RPMI7951 (cell line): ENCODE measurements around the gene WSCD1. TPM values are rescaled to one million over a fixed set of nuclear protein-coding genes. Genes with fewer than 3 reads are reported as not detected.

Source experiments
- DNase-seq: peaks from one replicate; pipeline ENCODE4 v3.0.0-alpha.2; 2012; ENCODE audit warnings: low read depth
- total RNA-seq: library from RNA; depleted of rRNA; stranded (reverse); fragments of >200 nt; shearing (Covaris generic); gene quantifications from 2 replicates; pipeline ENCODE4 v1.2.3, GENCODE V29; 2014; rRNA removed

WSCD1 gene
- total RNA-seq: 0.20 and 0.24 TPM in 2 replicates

DNA sequence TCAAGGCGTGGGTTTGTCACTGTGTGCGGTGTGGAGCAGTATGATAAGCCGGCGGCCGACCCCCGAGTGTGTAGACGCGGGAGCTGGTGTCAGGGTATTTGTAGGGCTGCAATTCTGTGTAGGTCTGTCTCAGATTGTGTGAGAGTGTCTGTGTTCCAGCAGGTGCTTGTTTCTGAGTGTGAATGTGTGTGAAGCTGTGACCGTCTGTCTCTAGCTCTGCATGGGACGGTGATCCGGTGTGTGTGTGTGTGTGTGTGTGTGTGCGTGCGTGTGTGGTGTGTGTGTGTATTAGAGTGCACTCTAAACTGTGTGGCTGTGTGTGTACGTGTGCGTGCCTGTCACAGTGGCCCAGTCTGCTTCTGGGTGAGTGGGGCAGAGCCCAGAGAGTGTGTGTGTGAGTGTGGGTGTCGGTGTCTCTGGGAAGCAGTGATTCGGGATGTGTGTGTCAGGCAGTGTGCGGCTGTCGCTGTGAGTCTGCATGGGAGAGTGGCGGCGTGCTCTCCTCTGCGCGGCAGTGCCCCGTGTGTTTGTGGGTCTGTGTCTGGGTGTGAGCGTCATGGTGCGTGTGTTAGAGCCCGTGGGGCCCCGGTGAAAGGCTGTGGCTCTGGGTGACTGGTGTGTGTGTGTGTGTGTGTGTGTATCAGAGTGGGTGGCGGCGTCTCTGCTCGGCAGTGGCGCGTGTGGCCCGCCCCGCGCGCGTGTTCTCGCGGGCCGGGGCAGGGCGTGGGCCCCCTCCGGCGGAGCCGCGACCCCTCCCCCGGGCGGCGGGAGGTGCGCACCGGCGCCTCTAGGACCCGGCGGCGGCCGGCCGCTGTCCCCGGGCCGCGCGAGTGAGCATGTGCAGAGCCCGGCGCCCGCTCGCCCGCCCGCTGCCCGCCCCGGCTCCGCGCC is at the start of gene WSCD1:
Gene WSCD1 (plus strand): TSS at position 841 of the 891 bp plus-strand sequence. CDS start 10,280 bp downstream, outside the sequence.
- no peak for DNase-seq

DNA sequence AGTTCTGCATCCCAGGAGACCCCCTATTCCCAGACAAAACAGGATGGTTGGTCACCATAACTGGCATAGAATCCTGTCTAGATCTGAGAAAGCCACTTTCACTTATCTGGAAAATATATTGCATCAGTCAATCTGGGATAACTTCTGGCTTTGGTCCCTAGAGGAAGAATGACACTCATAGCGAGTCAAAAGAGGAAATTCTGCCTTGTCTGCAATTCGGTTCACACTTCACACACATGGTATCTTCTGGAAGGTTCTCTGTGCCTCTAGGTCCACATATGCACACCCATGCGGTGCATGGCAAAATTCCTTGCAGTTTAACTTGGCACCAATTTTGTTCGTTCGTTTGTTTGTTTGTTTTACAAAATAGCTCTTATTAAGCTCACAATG is 49.2 kb upstream of the WSCD1 start:
- no peak for DNase-seq

DNA sequence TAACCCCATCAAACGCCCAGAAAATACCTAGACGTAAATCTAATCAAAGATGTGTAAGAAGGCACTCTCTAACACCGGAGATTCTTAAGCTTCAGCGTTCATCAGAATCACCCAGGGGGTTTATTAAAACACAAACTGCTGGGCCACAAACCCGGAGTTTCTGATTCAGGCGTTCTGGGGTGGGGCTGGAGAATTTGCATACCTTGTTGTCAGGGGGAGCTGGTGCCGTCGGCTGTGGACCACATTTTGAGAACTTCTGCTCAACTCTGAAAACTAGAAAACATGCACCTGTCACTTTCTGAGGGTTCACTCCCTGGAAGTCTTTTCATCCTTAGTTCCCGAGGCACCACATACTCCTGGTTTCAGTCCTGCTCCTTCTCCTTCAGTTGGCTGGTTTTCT is 48.6 kb upstream of the WSCD1 start:
- DNase-seq: no peak

DNA sequence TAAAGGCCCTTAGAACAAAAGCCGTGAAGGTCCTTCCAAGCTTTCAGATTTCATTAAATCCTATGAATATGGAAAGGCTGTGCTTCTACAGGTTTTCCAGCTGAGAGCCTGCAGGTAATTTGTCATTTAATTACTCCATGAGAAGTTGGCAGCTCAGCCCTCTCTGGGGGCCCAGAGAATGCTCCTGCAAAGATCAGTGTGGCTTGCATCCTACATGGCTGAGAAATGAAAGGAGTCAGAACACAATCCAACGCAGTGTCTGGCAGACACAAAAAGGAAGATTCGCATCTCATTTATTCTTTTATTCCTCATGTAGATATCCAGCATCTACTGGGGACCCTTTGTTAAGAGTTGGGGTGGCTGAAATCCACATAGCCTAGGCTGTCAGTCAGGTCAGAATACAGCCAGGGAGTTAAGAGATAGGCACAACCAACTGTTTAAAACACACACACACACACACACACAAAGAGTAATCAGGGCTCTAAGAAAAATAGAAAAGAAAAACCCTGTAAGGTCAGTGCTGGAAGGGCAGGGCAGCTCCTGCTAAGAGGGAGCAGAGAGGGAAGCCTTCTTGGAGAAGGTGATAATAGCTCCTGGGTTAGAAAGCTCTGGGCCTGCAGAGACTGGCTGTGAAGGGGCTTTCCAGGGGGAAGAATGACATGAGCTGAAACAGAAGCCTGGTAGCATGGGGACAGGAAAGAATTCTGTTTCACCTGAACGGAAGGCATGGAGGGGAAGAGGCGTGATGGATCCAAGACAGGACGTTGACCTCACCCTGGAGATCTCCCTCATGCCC is 46.9 kb upstream of the WSCD1 start:
- no peak for DNase-seq

DNA sequence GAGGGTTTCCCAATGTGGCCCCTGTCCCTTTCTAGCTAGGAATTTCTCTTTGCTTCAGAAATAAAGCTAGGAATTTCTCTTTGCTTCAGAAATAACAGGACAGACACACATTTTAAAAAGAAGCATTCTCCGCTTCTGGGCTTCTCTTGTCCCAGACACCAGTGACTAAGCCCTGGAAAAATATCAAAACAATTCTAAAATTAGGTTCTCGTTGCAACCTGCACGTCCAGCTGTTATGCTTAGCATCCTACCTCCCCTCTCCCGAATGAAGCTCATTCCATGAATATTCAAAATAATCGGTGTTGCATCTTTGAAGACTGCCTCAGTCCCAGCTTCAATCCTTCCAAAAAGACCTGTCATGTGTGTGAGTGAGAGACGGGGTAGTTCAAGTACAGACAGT is 45.6 kb upstream of the WSCD1 start:
- DNase-seq: no peak

DNA sequence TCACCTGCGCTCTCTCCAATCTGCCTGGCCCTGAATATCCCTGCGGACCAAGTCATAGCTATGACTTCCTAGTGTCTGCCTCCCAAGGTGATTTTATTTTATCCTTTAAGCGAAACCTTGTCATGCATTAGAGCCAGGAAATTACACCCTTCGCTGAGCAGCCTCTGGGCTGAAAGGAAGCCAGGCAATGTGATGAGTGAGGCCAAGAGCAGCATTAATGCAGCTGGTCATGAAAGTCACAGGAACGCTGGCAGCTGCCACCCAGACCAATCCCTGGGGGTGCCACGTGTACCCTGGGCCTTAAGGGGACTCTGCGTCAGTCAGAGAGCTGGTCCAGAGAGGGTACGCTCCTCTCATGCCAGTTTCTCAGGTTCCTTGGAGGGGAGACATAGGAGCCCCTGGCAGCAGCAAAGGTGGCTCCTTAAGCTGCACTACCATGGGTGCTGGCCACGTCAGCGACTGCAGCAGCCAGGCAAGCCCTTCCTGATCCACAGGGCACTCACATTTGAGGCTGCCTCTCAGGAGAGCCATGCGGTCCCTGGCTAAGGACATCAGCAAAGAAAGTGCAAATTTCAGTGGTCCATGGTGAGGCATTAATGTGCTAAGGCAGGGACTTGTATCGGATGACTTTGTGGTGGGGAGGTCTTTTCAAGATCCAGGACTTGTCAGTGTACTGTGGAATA is 42.7 kb upstream of the WSCD1 start:
- no peak for DNase-seq

DNA sequence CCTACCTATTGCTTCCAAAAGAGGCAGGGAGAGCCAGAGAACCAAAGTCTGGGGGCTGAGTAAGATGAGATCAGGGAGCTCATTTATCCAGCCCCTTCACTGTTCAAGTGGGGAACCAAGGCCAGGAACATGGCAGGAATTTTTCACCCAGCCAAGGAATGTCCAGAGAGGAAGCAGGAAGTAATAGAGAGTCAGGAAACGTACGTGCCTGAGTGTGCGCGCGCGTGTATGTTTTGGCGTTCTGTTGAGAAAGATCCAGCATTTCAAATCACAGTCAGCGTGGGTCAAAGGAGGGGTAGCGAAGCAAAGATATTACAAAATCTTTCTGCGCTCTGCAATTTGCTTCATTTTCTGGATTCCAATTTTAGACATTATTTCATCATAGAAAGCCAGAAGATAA is 41.9 kb upstream of the WSCD1 start:
- no peak for DNase-seq

DNA sequence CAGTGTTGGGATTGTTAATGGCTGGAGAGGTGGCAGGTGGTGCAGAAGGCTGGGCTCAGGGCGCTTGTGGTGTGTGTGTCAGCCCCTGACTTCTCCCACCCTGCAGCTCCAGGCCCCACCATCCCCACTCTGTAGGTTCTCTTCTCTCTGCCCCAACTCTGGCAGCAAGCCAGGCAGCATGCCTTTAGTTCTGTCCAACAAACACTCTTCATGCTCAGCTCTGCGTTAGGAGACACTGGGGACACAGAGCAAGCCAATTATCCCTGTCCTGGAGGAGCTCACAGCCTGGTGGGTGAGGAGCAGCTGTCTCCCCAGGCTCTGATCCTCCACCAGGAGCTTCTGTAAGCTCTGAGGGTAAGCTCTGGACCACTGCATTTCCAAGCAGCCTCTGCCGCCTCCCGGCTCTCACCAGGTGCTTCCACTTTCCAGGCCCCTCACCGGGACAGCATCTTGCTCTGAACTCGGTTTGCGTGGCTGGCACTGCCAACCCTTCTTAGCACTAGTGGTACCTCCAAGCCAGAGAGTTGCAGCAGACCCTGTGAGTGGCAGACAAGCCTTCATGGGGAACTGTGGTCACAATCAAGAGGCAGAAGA is 34.3 kb upstream of the WSCD1 start:
- no peak for DNase-seq

DNA sequence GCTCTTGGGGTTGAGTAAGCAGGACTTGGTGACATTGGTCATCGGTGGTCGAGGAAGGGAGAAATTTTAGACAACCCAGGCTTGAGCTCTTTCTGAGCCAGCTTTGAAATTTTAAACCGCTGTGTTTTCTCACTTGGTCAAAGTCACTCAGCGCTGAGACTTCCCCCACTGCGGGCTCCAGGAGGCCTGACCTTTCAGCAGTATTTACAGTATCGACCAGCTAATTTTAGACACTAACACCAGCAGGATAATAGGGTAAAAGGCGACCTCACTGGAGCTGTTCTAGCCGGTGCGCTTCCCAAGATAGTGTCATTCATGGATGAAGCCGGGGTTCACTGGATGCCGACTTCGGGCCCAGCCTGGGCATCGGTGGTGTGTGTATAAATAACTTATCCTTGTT is 29.7 kb upstream of the WSCD1 start:
- DNase-seq: no peak

DNA sequence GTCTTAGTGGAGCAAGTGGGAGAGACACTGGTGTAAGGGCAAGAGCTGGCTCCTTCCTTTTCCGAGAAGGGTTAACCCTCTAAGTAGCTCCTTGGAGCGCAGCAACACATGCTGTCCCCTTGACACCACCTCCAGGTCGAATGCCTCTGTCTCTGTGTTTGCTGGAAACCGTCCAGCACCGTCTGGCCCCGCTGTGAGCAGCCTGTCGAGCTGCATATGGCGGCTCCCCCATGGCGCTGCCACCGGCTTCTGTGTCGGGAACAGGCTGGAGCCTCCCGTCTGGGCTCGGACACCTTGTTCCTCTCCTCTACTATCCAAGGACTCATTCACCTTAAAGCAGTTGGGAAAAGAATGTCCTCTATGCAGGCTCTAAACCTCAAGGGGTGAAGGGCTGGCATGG is 28.9 kb upstream of the WSCD1 start:
- no peak for DNase-seq

DNA sequence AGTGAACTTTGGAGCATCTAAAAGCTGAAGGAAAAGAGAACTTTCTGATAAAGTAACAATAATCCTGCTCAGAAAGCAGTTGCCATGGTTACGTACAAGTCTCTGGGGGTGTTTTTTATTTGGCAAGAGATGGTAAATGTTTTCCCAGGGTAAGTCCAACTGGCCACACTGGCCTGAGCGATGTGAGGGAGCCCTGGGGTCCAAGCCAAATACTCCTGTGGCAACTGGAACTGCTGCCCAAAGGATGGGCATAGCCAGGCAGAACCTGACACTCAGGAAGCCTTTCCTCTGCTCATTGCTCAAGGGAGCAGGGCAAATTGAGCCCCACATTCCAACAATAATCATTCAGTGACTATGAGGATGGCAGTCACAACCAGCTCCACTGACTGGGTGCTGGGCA is 26.8 kb upstream of the WSCD1 start:
- no peak for DNase-seq

DNA sequence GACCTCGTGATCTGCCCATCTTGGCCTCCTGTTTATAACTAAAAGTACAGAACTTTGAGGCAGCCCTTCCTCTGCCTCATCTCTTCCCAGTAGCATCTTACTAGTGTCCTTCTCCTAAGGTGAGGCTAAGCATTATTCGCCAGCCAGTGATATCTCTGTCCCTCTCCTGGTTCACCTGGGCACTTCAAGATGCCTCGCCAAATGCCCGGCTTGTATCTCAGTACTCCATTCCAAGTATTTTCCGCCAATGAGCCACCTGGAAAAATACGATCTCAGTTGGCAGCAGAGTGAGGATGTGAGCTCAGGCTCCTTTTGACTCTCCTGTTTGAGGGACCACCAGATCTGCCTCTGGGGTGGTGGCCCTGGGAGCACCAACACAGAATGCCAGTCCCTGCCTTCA is 25.9 kb upstream of the WSCD1 start:
- DNase-seq: no peak

DNA sequence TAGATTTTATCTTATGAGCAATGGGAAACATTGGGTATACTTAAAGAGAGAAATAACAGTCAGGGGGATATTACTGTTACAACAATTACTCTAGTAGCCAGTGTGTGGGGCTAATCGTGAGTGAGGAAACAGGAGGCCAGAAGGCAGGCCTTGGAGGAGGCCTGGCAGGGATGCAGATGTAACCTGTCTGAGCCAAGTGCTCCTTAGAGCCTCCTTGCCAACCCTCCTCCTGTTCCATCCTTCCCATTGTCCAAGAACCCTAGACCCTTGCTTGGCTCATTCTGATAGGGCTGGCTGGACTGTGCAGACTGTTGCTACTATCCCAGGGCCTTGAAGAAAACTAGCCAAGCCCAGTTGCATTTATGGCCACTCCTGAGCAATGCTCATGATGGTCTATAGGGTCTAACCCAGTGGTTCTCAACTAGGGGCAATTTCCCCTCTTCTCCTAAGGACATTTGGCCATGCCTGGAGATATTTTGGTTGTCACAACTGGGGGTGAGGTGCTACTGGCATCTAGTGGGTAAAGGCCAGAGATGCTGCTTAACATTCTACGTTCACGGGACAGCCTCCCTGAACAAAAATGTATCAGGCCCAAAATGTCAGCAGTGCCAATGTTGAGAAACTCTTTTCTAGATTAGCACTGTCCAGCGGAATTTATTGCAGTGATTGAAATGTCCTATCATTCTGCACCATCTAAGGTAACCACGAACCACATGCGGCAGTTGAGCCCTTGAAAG is 24.4 kb upstream of the WSCD1 start:
- no peak for DNase-seq

DNA sequence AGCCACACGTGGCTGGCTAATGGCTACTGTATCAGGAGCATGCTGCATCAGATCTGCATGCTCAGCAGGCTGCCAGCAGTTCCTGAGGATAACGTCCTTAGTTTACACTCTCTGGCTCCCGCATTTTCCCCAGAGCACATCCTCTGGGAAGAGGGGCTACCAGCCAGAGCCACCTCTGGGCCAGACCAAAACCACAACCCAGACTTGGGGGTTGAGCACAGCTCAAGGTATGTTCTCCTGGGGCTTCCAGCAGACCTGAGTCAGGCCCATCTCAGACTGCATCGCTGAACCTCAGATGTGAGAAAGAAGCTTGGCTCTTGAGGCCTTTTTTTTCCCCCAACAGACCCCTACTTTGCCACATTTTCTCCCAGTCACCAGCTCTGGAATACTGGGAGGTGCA is 23.7 kb upstream of the WSCD1 start:
- DNase-seq: no peak

DNA sequence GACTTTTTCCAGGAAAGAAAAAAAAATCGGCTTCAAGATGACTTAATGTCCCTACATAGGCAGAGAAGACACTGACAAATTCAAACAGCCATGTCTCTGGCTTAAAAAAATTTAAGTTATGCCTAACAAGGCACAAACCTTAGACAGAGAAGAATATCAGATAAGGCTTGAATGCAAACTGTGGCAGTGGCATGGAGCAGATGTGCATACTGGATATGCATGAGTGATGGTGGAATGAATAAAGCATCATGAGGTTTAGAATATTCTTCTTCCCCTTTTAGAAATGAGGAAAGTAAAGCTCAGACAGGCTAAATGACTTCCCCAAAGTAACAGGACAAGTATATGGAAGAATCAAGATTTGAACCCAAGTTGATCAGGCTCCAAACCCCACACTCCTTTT is 23.2 kb upstream of the WSCD1 start:
- no peak for DNase-seq

DNA sequence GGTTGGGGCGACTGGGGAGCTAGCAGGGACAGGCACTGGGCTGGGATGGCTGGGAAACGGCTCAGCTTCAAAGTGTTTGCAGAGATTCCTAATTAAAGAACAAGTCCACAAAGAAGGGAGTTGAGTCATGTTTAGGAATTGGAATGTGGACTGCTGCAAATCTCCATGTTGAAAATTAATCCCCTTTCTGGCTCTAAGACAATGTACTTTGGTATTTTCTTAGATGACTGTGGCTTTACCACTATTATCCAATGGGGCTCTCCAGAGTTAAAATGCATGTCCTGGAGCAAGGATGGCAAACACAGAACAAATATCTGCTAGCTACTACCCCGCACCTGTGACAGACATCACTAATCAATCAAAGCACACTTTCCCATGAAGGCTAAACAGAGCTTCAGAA is 22.2 kb upstream of the WSCD1 start:
- no peak for DNase-seq

DNA sequence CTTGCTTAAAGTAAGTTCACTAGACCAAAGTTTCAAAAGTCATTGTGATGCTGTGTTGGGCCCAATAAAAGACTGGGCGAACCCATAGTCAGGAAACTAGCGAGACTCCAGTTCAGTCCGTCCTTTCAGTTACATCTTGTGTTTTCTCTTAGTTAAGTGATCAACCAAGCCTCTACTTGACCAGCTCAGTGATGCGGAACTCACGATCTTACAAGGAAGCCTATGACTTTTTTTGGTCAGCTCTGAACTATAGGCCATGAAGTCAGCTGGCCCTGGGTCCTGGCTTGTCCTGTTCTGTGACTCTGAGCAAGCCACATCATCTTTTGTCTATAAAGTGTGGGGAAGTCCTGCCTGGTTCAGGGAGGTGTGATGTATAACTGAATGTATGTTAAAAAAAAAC is 21.7 kb upstream of the WSCD1 start:
- DNase-seq: no peak

DNA sequence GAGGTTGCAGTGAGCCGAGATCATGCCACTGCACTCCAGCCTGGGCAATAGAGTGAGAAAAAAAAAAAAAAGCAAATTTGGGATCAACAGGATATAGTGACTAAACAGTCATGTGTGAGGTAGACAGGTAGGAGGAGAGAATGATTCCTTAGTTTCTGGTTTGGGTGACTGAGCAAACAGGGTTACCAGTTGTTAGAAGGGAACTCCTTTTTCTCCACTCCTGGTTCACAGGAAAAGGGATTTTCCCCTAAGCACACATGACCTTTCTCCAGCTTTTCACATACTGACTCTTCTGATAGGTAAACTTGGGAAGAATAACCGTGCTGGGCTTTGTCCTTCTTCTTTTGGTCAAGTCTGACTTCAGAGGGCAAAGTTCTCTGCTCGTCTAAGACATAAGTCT is 17.3 kb upstream of the WSCD1 start:
- DNase-seq: no peak

DNA sequence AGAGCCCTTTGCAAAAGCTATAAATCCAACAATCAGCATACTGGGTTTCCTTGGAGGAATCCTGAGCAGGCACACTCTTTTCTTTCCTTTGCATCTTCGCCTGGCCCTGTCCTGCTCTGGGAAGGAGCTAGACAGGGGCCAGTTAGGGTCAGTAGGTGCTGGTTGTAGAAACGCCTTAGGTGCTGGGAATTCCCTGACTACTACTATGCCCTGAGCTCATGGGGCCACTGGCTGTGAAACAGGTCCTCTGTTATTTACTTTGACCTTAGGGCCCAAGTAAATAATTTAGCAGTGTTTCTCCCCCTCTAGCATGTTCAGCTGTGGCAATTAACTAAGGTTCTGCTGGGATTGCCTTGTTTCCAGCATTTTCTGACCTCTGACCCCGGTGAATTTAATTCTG is 15.8 kb upstream of the WSCD1 start:
- DNase-seq: no peak

DNA sequence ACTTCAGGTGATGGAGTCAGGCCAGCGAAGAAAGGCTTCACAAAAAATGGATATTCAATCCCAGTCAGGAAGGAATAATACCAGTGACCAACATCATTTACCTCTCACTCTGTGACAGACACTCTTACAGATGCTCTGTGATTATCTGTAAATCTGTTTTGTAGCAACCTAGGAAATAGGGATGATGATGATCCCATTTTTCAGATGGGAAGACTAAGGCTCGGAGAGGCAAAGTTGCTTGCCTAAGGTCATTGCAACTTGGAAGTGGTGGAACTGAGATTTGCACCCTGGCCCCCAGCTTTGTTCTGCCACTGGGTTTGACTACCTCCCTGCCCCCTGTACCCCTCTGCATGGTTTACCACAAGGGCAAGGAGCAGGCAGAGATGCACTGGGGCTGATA is 14.1 kb upstream of the WSCD1 start:
- no peak for DNase-seq

DNA sequence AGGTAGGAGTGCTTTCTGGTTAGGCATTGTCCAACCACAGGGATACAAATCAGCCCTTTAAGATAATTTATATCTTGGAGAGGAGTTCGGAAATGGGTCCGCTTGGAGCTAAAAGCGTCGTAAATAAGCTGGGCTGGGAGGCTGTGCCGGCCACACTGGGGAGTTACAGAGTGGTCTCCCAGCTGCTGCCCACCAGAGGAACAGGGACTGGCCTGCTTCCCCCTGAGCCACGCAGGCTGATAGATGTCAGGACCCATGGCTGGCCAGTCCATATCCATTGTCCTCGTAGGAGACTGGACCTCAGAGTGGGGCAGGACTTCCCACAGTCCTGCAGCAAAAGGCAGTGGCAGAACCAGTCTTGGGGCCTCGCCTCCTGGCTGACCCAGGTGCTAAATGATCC is 12.6 kb upstream of the WSCD1 start:
- no peak for DNase-seq
